HL-60 (cell line): ENCODE measurements around the gene MEST.

Experiments
- DNase-seq, 2 experiments: peaks; one replicate each; pipeline ENCODE4 v3.0.0-alpha.2; 2010 to 2020; ENCODE audit warnings: low read depth in 1 of 2, low spot score in 1 of 2
- H3K27ac ChIP-seq: fragments of 250-450 bp; sonication (Bioruptor Pico); replicated peaks from 2 replicates; pipeline ENCODE4 v1.5.1; 2020; ENCODE audit warnings: mild to moderate bottlenecking, moderate library complexity
- H3K27me3 ChIP-seq: fragments of 250-450 bp; sonication (Bioruptor Pico); 2 replicates; pipeline ENCODE4 v1.5.1; 2021; ENCODE audit warnings: mild to moderate bottlenecking, moderate library complexity; ENCODE audit not compliant: insufficient read depth, poor library complexity, severe bottlenecking
- H3K4me3 ChIP-seq: replicated peaks from 2 replicates; pipeline ENCODE4 v1.5.1; 2011; ENCODE audit warnings: mild to moderate bottlenecking, control low read depth, low read length; ENCODE audit not compliant: insufficient read depth
- CTCF ChIP-seq: IDR thresholded peaks from one replicate; pipeline ENCODE4 v1.5.1; 2011; ENCODE audit warnings: low read length, control low read depth, inconsistent platforms; ENCODE audit not compliant: insufficient read depth
- GABPA ChIP-seq: IDR thresholded peaks from 2 replicates; pipeline ENCODE4 v1.6.1; 2012; ENCODE audit warnings: low read depth
- POLR2AphosphoS5 ChIP-seq: IDR thresholded peaks from 2 replicates; pipeline ENCODE4 v1.6.1; 2012; ENCODE audit warnings: low read depth
- REST ChIP-seq: IDR thresholded peaks from 2 replicates; pipeline ENCODE4 v1.6.1; 2012; ENCODE audit warnings: low read depth; ENCODE audit not compliant: insufficient replicate concordance
- SPI1 ChIP-seq: IDR thresholded peaks from 2 replicates; pipeline ENCODE4 v1.6.1; 2012; ENCODE audit warnings: low read depth, mild to moderate bottlenecking, borderline replicate concordance
- long read RNA-seq: library from polyadenylated mRNA; unstranded; transcript quantifications from one replicate; pipeline ENCODE4 v2.0.0, GENCODE V29; 2020

The MEST gene, protein sequence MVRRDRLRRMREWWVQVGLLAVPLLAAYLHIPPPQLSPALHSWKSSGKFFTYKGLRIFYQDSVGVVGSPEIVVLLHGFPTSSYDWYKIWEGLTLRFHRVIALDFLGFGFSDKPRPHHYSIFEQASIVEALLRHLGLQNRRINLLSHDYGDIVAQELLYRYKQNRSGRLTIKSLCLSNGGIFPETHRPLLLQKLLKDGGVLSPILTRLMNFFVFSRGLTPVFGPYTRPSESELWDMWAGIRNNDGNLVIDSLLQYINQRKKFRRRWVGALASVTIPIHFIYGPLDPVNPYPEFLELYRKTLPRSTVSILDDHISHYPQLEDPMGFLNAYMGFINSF
- long read RNA-seq, transcript MEST-208 (11 exons, 2,473 nt): minor isoform, 10 of 1,412 reads
- long read RNA-seq, transcript MEST-206 (11 exons, 2,337 nt): minor isoform, 107 of 1,412 reads
- long read RNA-seq, transcript MEST-202 (12 exons, 2,443 nt): major isoform, 1,029 of 1,412 reads
- long read RNA-seq, partial matches to known transcripts: 94 of 1,412 reads
- long read RNA-seq, other reads (novel, unspliced or antisense): 172 of 1,412 reads

DNA sequence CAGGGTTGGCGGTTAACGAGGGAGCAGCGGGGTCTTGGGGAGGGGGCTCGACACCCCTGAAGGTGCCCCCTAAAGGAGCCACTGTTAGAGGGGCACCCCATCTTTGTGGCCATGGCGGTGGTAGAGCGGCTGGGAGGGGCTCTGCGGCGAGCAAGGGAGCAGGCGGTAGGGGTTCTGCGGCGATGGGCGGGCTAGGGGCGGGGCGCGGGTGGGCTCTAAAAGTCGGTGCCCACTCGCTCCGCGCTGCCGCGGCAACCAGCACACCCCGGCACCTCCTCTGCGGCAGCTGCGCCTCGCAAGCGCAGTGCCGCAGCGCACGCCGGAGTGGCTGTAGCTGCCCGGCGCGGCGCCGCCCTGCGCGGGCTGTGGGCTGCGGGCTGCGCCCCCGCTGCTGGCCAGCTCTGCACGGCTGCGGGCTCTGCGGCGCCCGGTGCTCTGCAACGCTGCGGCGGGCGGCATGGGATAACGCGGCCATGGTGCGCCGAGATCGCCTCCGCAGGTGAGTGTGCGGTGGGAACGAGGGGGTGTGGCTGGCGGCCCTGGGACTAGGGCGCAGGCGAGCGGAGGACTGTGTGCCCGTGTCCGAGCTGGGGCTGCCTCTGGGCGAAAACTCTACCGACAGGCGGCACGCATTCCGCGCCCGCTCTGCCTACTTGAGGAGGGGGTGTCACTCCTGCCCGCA is at the start of gene MEST:
TSS of gene MEST (plus strand) at position 245 of the 682 bp plus-strand sequence. CDS start at position 474, 229 bp downstream.
- Histone ChIP-seq H3K27ac (no peak within 1 kb of the TSS), H3K27me3 (peaks cover 2% of the 10 kb centered on the region), H3K4me3 (no peak within 1 kb of the TSS)
- no peak for DNase-seq
- TF ChIP-seq GABPA: no peak
- no peak for TF ChIP-seq POLR2AphosphoS5
- TF ChIP-seq SPI1: no peak
- no peak for TF ChIP-seq REST
- no peak for TF ChIP-seq CTCF

DNA sequence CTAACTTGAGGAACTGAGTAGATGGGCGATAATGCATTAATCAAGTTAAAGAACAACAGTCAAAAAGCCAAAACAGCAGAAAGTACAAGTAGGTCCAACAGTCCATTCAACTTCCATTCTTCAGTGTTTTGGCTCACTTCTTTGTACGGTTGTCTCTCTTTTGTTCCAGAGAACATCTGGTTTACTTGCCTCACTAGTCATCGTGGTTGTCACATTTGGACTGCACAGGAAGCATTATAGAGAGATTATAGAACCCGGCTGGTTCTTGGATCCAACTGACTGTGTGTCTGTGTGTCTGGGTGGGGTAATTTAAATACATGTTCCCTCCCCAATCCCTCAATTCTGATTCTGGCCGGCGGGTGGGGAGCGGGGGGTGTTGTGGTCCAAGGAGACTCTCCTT is 49.3 kb upstream of the MEST start:
- TF ChIP-seq CTCF (no peak), POLR2AphosphoS5 (no peak), GABPA (no peak), SPI1 (no peak)
- no peak overlapping the region for H3K4me3 ChIP-seq
- no peak overlapping the region for H3K27ac ChIP-seq
- no peaks in the 10 kb centered on the region for H3K27me3 ChIP-seq
- no peak for DNase-seq

DNA sequence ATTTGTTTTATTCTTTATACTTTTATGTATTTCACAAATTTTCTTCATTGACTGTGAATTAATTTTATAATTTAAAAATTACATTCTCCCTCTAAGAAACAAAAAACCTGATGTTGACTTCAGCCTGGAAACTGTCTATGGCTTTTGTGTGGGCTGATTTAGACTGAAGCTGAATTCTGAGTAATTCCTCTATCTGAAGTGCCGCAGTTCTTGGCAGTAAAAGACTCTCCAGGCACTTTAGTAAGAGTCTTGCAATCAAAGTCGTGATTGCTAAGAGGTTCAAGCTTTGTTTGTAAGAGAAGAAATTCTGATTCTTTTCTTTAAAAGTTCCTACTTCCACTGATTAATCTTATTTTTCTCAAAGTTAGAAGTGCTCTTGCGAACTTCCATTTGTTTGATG is 47.7 kb upstream of the MEST start:
- no peak for TF ChIP-seq REST
- no peak for TF ChIP-seq SPI1
- no peak for TF ChIP-seq GABPA
- TF ChIP-seq CTCF: no peak
- no peak for TF ChIP-seq POLR2AphosphoS5
- Histone ChIP-seq H3K27me3 (no peaks in the 10 kb centered on the region), H3K4me3 (no peak overlapping the region), H3K27ac (no peak overlapping the region)
- DNase-seq: no peak
